ENCODE data around the gene LSMEM2.
A peak's percentile ranks its signal among the peaks of the same experiment; 100 is the strongest.

LSMEM2 gene

GRCh38 chr3:50322115-50322385, 43.2 kb downstream of the LSMEM2 start:
- no peak for DNase-seq (ENCODE audit: low spot score)

DNA sequence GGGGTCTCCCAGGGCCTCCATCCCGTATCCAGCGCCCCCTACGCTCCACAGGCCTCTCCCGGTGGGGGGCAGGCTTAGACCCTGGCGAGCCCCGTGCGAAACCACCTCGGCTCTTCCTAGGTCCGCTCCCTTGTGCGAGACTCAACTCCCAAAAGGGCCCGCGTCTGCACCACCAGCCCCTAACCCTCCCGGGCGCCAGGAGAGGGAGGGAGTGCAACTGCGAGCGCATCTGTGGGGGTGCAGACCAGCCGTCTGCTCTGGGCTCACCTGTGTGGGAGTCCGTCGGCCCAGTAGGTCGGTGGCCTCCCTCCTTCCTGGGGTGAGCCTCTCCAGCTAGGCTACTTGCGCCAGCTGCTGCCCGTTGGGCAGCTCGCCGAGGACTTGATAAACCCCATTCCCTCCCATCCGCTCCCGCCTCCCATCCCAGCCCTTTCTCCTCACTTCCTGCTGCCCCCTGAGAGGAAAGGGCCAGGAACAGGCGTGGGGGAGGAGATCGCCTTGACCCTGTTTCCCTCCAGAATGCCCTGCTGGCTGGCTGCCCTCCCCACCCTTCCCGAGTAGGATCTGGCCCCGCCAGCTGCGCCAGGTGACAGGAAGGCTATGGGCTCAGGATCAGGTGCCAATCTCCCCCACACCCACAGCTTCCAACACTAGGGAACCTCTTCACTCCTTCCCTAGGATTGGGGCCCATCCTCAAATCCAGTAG, 43.7 kb downstream of the LSMEM2 start, which contains the start of gene HYAL2:
HYAL2 (minus strand) TSS at position 360 of the 706 bp plus-strand sequence. CDS start 2,256 bp downstream, outside the sequence.
- DNase-seq (ENCODE audit: low spot score), result peak; percentile 69

DNA sequence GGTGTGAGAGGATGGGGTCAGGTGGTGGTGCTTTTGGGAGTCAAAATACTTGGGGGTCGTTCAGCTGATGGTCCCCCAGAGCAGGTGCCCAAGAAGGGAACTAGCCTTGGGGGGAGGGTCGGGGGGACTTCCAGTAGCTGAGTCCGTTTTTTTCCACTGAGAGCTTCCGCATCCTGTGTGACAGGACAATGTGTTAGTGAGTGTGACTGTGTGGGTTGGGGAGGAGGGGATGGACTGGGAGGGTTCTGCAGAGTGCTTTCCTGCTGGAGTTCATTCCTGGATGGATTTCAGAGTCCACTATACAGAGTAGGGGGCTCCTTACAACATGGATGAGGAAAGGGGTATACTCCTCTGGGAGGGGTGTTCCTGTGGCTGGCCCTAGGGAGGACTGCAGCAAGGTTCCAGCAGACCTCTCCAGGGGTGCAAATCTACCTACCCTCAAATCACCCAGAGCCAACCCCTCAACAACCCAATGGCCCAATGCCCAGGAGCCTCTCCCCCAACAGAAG, 44.3 kb downstream of the LSMEM2 start:
- DNase-seq (ENCODE audit: low spot score), result peak; percentile 96

- peak; percentile 90 for DNase-seq (ENCODE audit: low spot score)
Observed at GRCh38 chr3:50323614-50324199, 44.8 kb downstream of the LSMEM2 start.

- peak; percentile 88 for DNase-seq (ENCODE audit: low spot score)
Observed at GRCh38 chr3:50324351-50325112, 45.6 kb downstream of the LSMEM2 start.

GRCh38 chr3:50325113-50325480, 46.2 kb downstream of the LSMEM2 start:
- DNase-seq (ENCODE audit: low spot score), result no peak

GRCh38 chr3:50325497-50326181, 46.8 kb downstream of the LSMEM2 start:
- DNase-seq (ENCODE audit: low spot score), result no peak

DNA sequence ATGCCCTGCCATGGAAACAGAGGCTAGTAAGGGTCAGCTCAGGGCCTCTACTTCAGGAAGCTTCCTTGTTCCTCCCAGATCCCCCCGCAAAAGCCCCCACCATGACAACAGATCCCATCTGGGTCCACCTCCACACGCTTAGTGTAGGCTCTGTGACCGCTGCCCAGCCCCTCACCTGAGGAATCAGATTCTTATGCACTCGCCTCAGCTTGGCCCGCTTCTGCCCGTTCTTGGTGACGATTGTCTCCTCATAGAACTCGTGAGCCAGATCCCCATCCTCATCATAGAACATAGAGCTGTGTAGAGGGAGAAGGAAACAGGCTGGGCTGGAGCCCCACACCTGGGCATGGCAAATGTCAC, 47.3 kb downstream of the LSMEM2 start:
- no peak for DNase-seq (ENCODE audit: low spot score)

GRCh38 chr3:50327129-50327528, 48.2 kb downstream of the LSMEM2 start:
- DNase-seq (ENCODE audit: low spot score), result no peak

GRCh38 chr3:50327943-50328691, 49.2 kb downstream of the LSMEM2 start, which contains the start of gene TUSC2:
Gene TUSC2, minus strand, starts transcription at chr3:50328223. Its CDS starts 124 bp downstream, at chr3:50328099.
- peak; percentile 94 for DNase-seq (ENCODE audit: low spot score)

GRCh38 chr3:50330330-50330729, 51.4 kb downstream of the LSMEM2 start:
- DNase-seq (ENCODE audit: low spot score), result no peak

DNA sequence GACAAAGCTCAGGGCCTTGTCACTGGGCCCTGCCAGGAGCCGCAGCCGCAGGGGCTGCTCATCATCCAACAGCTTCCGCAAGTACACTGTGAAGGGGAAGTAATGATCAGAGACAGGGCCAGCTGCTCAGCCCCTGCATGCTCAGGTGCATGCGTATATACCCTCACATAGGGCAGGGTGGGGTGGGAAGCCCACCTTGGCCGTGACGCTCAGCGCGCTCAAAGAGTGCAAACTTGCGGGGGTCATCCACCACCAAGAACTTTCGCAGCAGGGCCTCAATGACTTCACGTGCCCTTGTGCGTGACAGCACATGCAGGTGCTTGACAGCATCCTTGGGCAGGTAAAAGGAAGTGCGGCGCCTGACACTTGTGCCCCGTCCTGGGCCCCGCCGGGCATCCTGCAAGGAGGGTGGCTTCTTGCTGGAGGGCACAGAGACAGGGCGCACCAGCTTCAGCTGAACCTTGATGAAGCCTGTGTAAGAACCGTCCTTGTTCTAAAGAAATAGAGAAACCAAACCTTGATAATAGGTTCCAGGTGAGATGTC, 52.5 kb downstream of the LSMEM2 start:
- DNase-seq (ENCODE audit: low spot score), result no peak

- peak; percentile 93 for DNase-seq (ENCODE audit: low spot score)
Observed at GRCh38 chr3:50333744-50334328, 54.9 kb downstream of the LSMEM2 start.

GRCh38 chr3:50334339-50335075, 55.6 kb downstream of the LSMEM2 start:
- no peak for DNase-seq (ENCODE audit: low spot score)

GRCh38 chr3:50336452-50337174, 57.7 kb downstream of the LSMEM2 start:
- peak; percentile 40 for DNase-seq (ENCODE audit: low spot score)

DNA sequence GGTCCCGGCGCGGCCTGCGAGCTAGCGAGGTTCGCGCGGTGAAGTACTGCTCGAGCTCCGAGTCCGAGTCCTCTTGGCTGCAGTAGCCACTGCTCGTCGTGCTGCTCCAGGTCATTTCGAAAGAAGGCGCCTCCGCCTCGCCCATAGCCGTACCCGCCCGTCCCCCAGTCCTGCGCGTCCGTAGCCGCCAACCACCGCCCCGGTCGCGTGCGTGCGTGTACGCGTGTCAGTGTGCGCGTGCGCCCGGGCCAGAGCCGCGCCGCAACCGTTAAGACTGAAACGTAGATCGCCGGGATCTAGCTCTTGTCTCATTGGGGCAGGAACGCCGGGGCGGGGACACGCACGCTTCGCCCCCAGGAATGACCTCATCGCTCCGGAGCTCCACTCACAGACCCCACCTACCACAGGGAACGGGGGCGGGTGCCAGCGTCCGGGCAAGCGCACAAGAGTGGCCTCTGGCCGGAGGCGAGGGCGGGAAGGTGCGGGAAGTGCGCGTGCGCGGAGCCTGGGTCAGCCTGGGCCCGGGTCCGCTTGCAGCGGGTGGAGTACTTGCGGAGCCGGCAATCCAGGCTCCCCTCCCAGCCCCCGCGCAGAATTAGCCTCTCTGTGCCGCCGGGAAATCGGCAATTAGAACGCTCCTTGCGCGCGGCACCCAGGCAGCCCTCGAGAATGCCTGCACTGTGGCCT, 58.4 kb downstream of the LSMEM2 start:
- peak; percentile 97 for DNase-seq (ENCODE audit: low spot score)

All from kidney capillary endothelial cell (primary cell).